Dendritic cell treated with granulocyte-macrophage colony-stimulating factor and Interleukin-4, amounts not matched to agents 40 ng/mL and 50 ng/mL, for 4 days (primary cell): Measurements from ENCODE around the gene CCSER1.

Experiments
- H3K27ac Mint-ChIP-seq: one replicate; pipeline ENCODE4 v1.8.0; 2022; ENCODE audit warnings: mild to moderate bottlenecking, mixed read lengths
- H3K27me3 Mint-ChIP-seq: one replicate; pipeline ENCODE4 v1.8.0; 2022; ENCODE audit warnings: mild to moderate bottlenecking, mixed read lengths
- H3K36me3 Mint-ChIP-seq: one replicate; pipeline ENCODE4 v1.8.0; 2022; ENCODE audit warnings: low read depth, mixed read lengths
- H3K4me1 Mint-ChIP-seq: one replicate; pipeline ENCODE4 v1.8.0; 2022; ENCODE audit warnings: low read depth, mixed read lengths
- H3K4me3 Mint-ChIP-seq: one replicate; pipeline ENCODE4 v1.8.0; 2022; ENCODE audit warnings: mild to moderate bottlenecking, moderate library complexity, mixed read lengths
- H3K9me3 Mint-ChIP-seq: one replicate; pipeline ENCODE4 v1.8.0; 2022; ENCODE audit warnings: mixed read lengths
- intact Hi-C: fragments of 100-400 bp; cut with micrococcal nuclease; formaldehyde crosslinking; loops from one replicate; pipeline ENCODE4 v1.15.0; 2022

Gene CCSER1

GRCh38 chr4:90733211-90733610, 606.0 kb downstream of the CCSER1 start:
- intact Hi-C loops, result no loop called here
- Mint-ChIP-seq H3K27ac (no peak overlapping the region), H3K4me1 (no peaks in the 10 kb centered on the region), H3K4me3 (no peak overlapping the region), H3K27me3 (no peaks in the 10 kb centered on the region), H3K9me3 (peaks cover 17% of the 10 kb centered on the region), H3K36me3 (no peaks in the 10 kb centered on the region)

GRCh38 chr4:90745176-90745575, 618.0 kb downstream of the CCSER1 start:
- Mint-ChIP-seq H3K36me3 (no peaks in the 10 kb centered on the region), H3K4me1 (no peaks in the 10 kb centered on the region), H3K27me3 (no peaks in the 10 kb centered on the region), H3K9me3 (no peaks in the 10 kb centered on the region), H3K4me3 (no peak overlapping the region), H3K27ac (no peak overlapping the region)
- intact Hi-C loops, result no loop called here

- Mint-ChIP-seq H3K4me1 (no peaks in the 10 kb centered on the region), H3K4me3 (no peak overlapping the region), H3K36me3 (no peaks in the 10 kb centered on the region), H3K27me3 (no peaks in the 10 kb centered on the region), H3K27ac (no peak overlapping the region), H3K9me3 (no peaks in the 10 kb centered on the region)
- intact Hi-C loops, result no loop called here
Measured at GRCh38 chr4:90753068-90753467, 625.9 kb downstream of the CCSER1 start.

GRCh38 chr4:90757534-90758060, 630.4 kb downstream of the CCSER1 start:
- Mint-ChIP-seq H3K27ac (no peak overlapping the region), H3K9me3 (peaks cover 18% of the 10 kb centered on the region), H3K27me3 (no peaks in the 10 kb centered on the region), H3K4me3 (no peak overlapping the region), H3K4me1 (no peaks in the 10 kb centered on the region), H3K36me3 (no peaks in the 10 kb centered on the region)
- intact Hi-C loops, result no loop called here

- Mint-ChIP-seq H3K4me1 (no peaks in the 10 kb centered on the region), H3K27ac (no peak overlapping the region), H3K9me3 (peaks cover 29% of the 10 kb centered on the region), H3K36me3 (no peaks in the 10 kb centered on the region), H3K4me3 (no peak overlapping the region), H3K27me3 (no peaks in the 10 kb centered on the region)
- intact Hi-C loops, result no loop called here
Measured at GRCh38 chr4:90760059-90760458, 632.9 kb downstream of the CCSER1 start.

- no peak overlapping the region for H3K4me3 Mint-ChIP-seq
- H3K27me3 Mint-ChIP-seq, result no peaks in the 10 kb centered on the region
- no peak overlapping the region for H3K27ac Mint-ChIP-seq
- H3K36me3 Mint-ChIP-seq, result no peaks in the 10 kb centered on the region
- peaks cover 19% of the 10 kb centered on the region for H3K9me3 Mint-ChIP-seq
- H3K4me1 Mint-ChIP-seq, result no peaks in the 10 kb centered on the region
- intact Hi-C loops, result no loop called here
Measured at GRCh38 chr4:90766837-90767236, 639.6 kb downstream of the CCSER1 start.

- Mint-ChIP-seq H3K4me1 (no peaks in the 10 kb centered on the region), H3K27ac (no peak overlapping the region), H3K27me3 (no peaks in the 10 kb centered on the region), H3K4me3 (no peak overlapping the region), H3K9me3 (no peaks in the 10 kb centered on the region), H3K36me3 (no peaks in the 10 kb centered on the region)
- intact Hi-C loops, result no loop called here
Measured at GRCh38 chr4:90769251-90769650, 642.1 kb downstream of the CCSER1 start.

- no peaks in the 10 kb centered on the region for H3K4me1 Mint-ChIP-seq
- intact Hi-C loops, result no loop called here
- H3K4me3 Mint-ChIP-seq, result no peak overlapping the region
- no peaks in the 10 kb centered on the region for H3K9me3 Mint-ChIP-seq
- H3K36me3 Mint-ChIP-seq, result no peaks in the 10 kb centered on the region
- H3K27me3 Mint-ChIP-seq, result no peaks in the 10 kb centered on the region
- H3K27ac Mint-ChIP-seq, result no peak overlapping the region
Measured at GRCh38 chr4:90780193-90780592, 653.0 kb downstream of the CCSER1 start.

- Mint-ChIP-seq H3K36me3 (no peaks in the 10 kb centered on the region), H3K27ac (no peak overlapping the region), H3K4me3 (no peak overlapping the region), H3K4me1 (no peaks in the 10 kb centered on the region), H3K9me3 (peaks cover 28% of the 10 kb centered on the region), H3K27me3 (no peaks in the 10 kb centered on the region)
- intact Hi-C loops, result no loop called here
Measured at GRCh38 chr4:90786602-90787001, 659.4 kb downstream of the CCSER1 start.

GRCh38 chr4:90792696-90793095, 665.5 kb downstream of the CCSER1 start:
- H3K4me1 Mint-ChIP-seq, result no peaks in the 10 kb centered on the region
- H3K9me3 Mint-ChIP-seq, result peaks cover 45% of the 10 kb centered on the region
- no peaks in the 10 kb centered on the region for H3K36me3 Mint-ChIP-seq
- H3K27me3 Mint-ChIP-seq, result no peaks in the 10 kb centered on the region
- intact Hi-C loops, result no loop called here
- no peak overlapping the region for H3K27ac Mint-ChIP-seq
- no peak overlapping the region for H3K4me3 Mint-ChIP-seq

- H3K27ac Mint-ChIP-seq, result no peak overlapping the region
- H3K4me1 Mint-ChIP-seq, result no peaks in the 10 kb centered on the region
- intact Hi-C loops, result no loop called here
- peaks cover 52% of the 10 kb centered on the region for H3K9me3 Mint-ChIP-seq
- H3K36me3 Mint-ChIP-seq, result no peaks in the 10 kb centered on the region
- H3K27me3 Mint-ChIP-seq, result no peaks in the 10 kb centered on the region
- H3K4me3 Mint-ChIP-seq, result no peak overlapping the region
Measured at GRCh38 chr4:90798948-90799347, 671.8 kb downstream of the CCSER1 start.

GRCh38 chr4:90799895-90800294, 672.7 kb downstream of the CCSER1 start:
- intact Hi-C loops, result no loop called here
- H3K4me1 Mint-ChIP-seq, result no peaks in the 10 kb centered on the region
- H3K36me3 Mint-ChIP-seq, result no peaks in the 10 kb centered on the region
- peaks cover 52% of the 10 kb centered on the region for H3K9me3 Mint-ChIP-seq
- H3K27me3 Mint-ChIP-seq, result no peaks in the 10 kb centered on the region
- H3K27ac Mint-ChIP-seq, result no peak overlapping the region
- no peak overlapping the region for H3K4me3 Mint-ChIP-seq

GRCh38 chr4:90815569-90815968, 688.4 kb downstream of the CCSER1 start:
- intact Hi-C loops, result no loop called here
- Mint-ChIP-seq H3K4me1 (no peaks in the 10 kb centered on the region), H3K27me3 (no peaks in the 10 kb centered on the region), H3K9me3 (peaks cover 45% of the 10 kb centered on the region), H3K27ac (no peak overlapping the region), H3K36me3 (no peaks in the 10 kb centered on the region), H3K4me3 (no peak overlapping the region)

- no peak overlapping the region for H3K27ac Mint-ChIP-seq
- H3K27me3 Mint-ChIP-seq, result no peaks in the 10 kb centered on the region
- intact Hi-C loops, result no loop called here
- no peak overlapping the region for H3K4me3 Mint-ChIP-seq
- peaks cover 36% of the 10 kb centered on the region for H3K9me3 Mint-ChIP-seq
- no peaks in the 10 kb centered on the region for H3K4me1 Mint-ChIP-seq
- no peaks in the 10 kb centered on the region for H3K36me3 Mint-ChIP-seq
Measured at GRCh38 chr4:90816754-90817153, 689.6 kb downstream of the CCSER1 start.

- no peaks in the 10 kb centered on the region for H3K4me1 Mint-ChIP-seq
- no peaks in the 10 kb centered on the region for H3K36me3 Mint-ChIP-seq
- no peak overlapping the region for H3K27ac Mint-ChIP-seq
- no peaks in the 10 kb centered on the region for H3K27me3 Mint-ChIP-seq
- intact Hi-C loops, result no loop called here
- no peaks in the 10 kb centered on the region for H3K9me3 Mint-ChIP-seq
- H3K4me3 Mint-ChIP-seq, result no peak overlapping the region
Measured at GRCh38 chr4:90824266-90825150, 697.3 kb downstream of the CCSER1 start.
